ENCODE measurements around the gene ITPR3.
"Not testable (repeated sequence)": the region's sequence is repeated elsewhere in the genome, so short reads cannot be mapped to it uniquely, and the experiment has no call there.

Gene ITPR3

DNA sequence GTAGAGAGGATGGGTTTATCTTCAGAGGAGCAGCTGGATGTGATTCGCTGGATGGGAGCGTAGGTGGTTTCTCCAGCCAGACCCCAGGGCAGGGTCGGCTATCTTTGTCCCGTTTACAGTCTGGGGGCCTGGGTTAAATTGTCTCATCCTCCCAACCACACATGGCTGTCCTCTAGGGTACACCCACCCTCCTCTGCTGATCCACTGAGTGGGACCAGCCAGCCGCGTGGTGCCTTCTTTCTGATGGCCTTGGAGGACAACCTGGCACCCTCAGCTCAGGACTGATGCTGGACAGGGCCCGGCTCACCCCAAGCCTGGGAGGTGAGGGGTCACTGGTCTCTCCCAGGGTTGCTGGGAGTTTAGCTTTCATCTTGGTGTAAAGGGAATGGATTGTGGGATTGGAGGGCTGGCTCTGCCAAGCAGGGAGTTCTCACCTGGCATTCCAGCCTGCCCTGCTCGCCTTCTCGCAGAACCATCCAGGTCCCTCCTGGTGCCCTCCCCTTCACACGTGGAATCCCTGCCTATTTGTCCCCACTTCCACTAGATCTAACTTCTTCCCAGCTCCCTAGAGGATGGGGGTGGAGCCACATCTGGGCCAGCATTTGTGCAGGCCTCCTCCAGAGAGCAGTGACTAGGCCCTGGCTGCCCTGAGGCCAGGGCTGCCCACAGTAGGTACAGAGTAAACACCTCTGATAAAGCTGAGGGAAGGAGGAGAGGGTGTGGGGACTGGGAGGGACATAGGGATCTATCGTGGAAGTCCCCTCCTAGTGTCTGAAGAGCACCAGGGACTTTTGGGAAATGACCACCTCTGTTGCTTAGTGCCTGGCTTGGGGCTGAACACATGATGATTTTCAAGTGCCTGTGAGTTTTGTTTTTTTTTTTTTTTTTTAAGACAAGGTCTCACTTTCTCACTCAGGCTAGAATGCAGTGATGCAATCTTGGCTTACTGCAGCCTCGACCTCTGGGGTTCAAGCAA lies 1.6 kb downstream of the ITPR3 start:
- Histone ChIP-seq H3K9ac (ENCODE audit: low read depth in 1 of 2, low read length in 2 of 2) (peak overlapping the region; percentile 94 to 99), H3K4me1 (ENCODE audit: control insufficient read depth in 2 of 2, insufficient read depth in 2 of 2, low read length in 2 of 2) (peaks cover 52 to 57% of the 10 kb centered on the region in 2 donors), H3K27ac (ENCODE audit: low read depth in 2 of 2, low read length in 2 of 2) (peak overlapping the region; percentile 97 to 99)

DNA sequence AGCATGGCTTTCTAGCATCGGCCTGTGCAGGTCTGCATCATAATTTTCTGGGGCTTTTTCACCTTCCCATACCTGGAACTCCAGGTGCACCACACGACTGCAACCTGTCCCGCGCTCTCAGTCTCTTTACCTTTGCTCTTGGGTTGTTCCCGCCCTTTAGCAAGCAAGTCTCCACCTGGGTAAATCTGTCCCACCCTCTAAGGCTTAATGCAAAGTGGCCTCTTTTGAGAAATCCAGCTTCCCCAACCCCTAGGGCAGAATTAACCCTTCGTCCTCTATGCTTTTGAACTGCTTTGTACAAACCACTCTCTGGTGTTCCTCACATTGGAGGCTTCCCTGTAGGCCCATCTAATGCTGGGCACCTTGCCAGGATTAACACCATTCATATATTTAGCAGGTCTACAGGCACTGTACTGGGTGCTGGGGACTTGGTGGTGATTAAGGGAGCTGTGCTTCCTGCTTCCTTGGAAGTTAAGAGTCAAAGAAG lies 2.8 kb downstream of the ITPR3 start:
- Histone ChIP-seq H3K4me1 (ENCODE audit: control insufficient read depth in 2 of 2, insufficient read depth in 2 of 2, low read length in 2 of 2) (peaks cover 59 to 67% of the 10 kb centered on the region in 2 donors), H3K9me3 (ENCODE audit: control insufficient read depth in 2 of 2, low read length in 2 of 2) (no peaks in the 10 kb centered on the region), H3K4me3 (ENCODE audit: low read length in 2 of 2) (peak overlapping the region; percentile 37 to 53), H3K36me3 (ENCODE audit: control insufficient read depth in 2 of 2, insufficient read depth in 2 of 2, low read length in 2 of 2) (peaks cover 3 to 5% of the 10 kb centered on the region in 2 donors), H3K27me3 (ENCODE audit: control insufficient read depth in 2 of 2, insufficient read depth in 2 of 2, low read length in 2 of 2) (no peaks in the 10 kb centered on the region), H3K27ac (ENCODE audit: low read depth in 2 of 2, low read length in 2 of 2) (peak overlapping the region; percentile 97 to 99), H3K9ac (ENCODE audit: low read depth in 1 of 2, low read length in 2 of 2) (peak overlapping the region; percentile 34 to 94)

More for the DNA sequence above, 1.6 kb downstream of the ITPR3 start:
- H3K4me3 ChIP-seq (ENCODE audit: low read length in 2 of 2): peak overlapping the region; percentile 81 to 87
- no peaks in the 10 kb centered on the region for H3K27me3 ChIP-seq (ENCODE audit: control insufficient read depth in 2 of 2, insufficient read depth in 2 of 2, low read length in 2 of 2)
- no peaks in the 10 kb centered on the region for H3K9me3 ChIP-seq (ENCODE audit: control insufficient read depth in 2 of 2, low read length in 2 of 2)
- peaks cover 3 to 5% of the 10 kb centered on the region in 2 donors for H3K36me3 ChIP-seq (ENCODE audit: control insufficient read depth in 2 of 2, insufficient read depth in 2 of 2, low read length in 2 of 2)

DNA sequence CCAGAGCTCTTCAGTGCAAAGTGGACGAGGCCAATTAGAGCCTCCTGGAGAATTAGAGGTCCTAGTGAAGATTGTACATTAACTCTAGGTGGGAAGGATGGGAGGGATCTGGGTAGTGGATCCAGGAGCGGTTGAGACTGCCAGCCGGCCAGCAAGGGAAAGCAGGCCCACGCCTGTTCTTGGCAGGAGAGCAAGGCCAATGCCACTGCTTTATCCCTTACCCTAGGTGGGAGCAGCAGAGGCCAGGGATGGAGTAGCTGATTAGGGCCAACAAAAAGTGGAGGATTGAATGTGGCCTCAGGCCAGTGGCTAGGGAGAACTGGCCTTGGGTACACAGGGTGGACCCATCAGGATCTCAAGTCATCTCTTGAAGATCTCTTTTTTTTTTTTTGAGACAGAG lies 3.7 kb downstream of the ITPR3 start:
- Histone ChIP-seq H3K9me3 (ENCODE audit: control insufficient read depth in 2 of 2, low read length in 2 of 2) (no peaks in the 10 kb centered on the region), H3K4me1 (ENCODE audit: control insufficient read depth in 2 of 2, insufficient read depth in 2 of 2, low read length in 2 of 2) (peaks cover 53 to 58% of the 10 kb centered on the region in 2 donors), H3K36me3 (ENCODE audit: control insufficient read depth in 2 of 2, insufficient read depth in 2 of 2, low read length in 2 of 2) (peaks cover 3 to 5% of the 10 kb centered on the region in 2 donors), H3K4me3 (ENCODE audit: low read length in 2 of 2) (peak overlapping the region in 1 of 2 donors; percentile 37), H3K9ac (ENCODE audit: low read depth in 1 of 2, low read length in 2 of 2) (peak overlapping the region; percentile 26 to 64), H3K27me3 (ENCODE audit: control insufficient read depth in 2 of 2, insufficient read depth in 2 of 2, low read length in 2 of 2) (no peaks in the 10 kb centered on the region), H3K27ac (ENCODE audit: low read depth in 2 of 2, low read length in 2 of 2) (peak overlapping the region; percentile 97 to 99)

DNA sequence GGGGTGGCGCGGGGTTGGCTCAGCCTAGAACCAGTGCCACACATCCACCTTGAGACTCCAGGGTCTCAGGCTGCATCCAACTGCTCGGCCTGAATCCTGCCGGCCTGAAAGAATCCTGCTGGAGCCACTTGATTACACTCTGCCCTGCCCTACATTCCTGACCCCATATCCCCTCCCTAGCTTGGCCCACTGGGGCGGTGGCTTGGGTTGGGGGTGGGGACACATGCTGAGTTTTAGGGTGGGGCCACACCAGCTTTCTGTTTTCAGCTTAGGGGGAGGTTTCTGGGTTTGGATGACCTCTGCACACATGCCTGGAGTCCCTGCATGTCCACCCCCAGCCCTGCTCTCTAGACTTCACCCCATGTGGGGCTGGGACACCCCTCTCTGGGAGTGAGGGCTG lies 6.8 kb downstream of the ITPR3 start:
- Histone ChIP-seq H3K9ac (ENCODE audit: low read depth in 1 of 2, low read length in 2 of 2) (peak overlapping the region; percentile 14 to 18), H3K4me1 (ENCODE audit: control insufficient read depth in 2 of 2, insufficient read depth in 2 of 2, low read length in 2 of 2) (peaks cover 46 to 57% of the 10 kb centered on the region in 2 donors), H3K27ac (ENCODE audit: low read depth in 2 of 2, low read length in 2 of 2) (peak overlapping the region; percentile 59 to 68), H3K9me3 (ENCODE audit: control insufficient read depth in 2 of 2, low read length in 2 of 2) (no peaks in the 10 kb centered on the region), H3K36me3 (ENCODE audit: control insufficient read depth in 2 of 2, insufficient read depth in 2 of 2, low read length in 2 of 2) (peaks cover 3 to 8% of the 10 kb centered on the region in 2 donors), H3K4me3 (ENCODE audit: low read length in 2 of 2) (peak overlapping the region; percentile 9 to 20), H3K27me3 (ENCODE audit: control insufficient read depth in 2 of 2, insufficient read depth in 2 of 2, low read length in 2 of 2) (no peaks in the 10 kb centered on the region)

DNA sequence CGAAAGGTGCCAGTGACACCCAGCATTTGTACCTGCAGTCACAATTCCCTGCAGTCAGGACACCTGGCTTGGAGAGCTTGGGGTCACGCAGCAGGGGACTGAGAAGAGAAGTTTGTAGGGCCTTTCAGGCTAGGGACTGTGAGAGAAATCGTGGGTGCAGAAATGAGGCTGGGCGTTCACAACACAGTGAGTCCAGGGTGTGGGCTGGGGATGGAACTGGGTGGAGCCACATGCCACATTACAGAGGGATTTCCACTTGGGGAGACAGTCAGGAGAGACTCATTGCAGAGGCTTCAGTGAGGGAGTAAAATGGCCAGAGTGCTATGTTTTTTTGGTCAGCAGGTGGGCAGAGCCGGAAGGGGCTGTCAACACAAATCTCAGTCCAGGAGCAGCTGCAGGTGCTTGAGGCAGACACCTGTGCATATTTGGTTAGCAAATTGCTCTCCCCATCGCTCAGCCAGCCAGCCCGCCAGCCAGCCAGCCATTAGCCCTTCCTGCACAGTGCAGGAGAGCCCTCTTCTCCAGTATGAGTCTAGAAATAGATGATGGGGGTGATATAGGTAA lies 7.4 kb downstream of the ITPR3 start:
- no peaks in the 10 kb centered on the region for H3K9me3 ChIP-seq (ENCODE audit: control insufficient read depth in 2 of 2, low read length in 2 of 2)
- peaks cover 3 to 8% of the 10 kb centered on the region in 2 donors for H3K36me3 ChIP-seq (ENCODE audit: control insufficient read depth in 2 of 2, insufficient read depth in 2 of 2, low read length in 2 of 2)
- peaks cover 45 to 56% of the 10 kb centered on the region in 2 donors for H3K4me1 ChIP-seq (ENCODE audit: control insufficient read depth in 2 of 2, insufficient read depth in 2 of 2, low read length in 2 of 2)
- peak overlapping the region; percentile 14 to 18 for H3K9ac ChIP-seq (ENCODE audit: low read depth in 1 of 2, low read length in 2 of 2)
- peak overlapping the region in 1 of 2 donors; percentile 15 for H3K4me3 ChIP-seq (ENCODE audit: low read length in 2 of 2)
- peak overlapping the region; percentile 59 to 68 for H3K27ac ChIP-seq (ENCODE audit: low read depth in 2 of 2, low read length in 2 of 2)
- no peaks in the 10 kb centered on the region for H3K27me3 ChIP-seq (ENCODE audit: control insufficient read depth in 2 of 2, insufficient read depth in 2 of 2, low read length in 2 of 2)

DNA sequence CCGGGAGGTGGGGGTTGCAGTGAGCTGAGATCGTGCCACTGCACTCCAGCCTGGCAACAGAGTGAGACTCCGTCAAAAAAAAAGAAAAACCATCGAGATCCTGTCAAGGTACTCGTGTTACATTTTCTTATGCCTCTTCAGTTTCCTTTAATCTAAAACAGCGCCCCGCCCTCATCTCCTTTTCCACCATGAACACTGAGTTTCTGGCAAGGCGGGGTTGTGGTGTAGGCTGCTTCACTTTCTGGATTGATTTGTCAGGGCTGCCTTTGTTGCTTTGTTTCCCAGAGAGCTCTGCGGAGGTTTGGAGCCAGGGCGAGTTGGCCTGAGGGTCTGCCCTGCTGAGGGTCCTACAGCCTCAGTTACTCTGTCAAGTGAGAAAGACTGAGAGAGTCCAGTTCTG lies 8.9 kb downstream of the ITPR3 start:
- peaks cover 3 to 6% of the 10 kb centered on the region in 2 donors for H3K36me3 ChIP-seq (ENCODE audit: control insufficient read depth in 2 of 2, insufficient read depth in 2 of 2, low read length in 2 of 2)
- H3K9me3 ChIP-seq (ENCODE audit: control insufficient read depth in 2 of 2, low read length in 2 of 2): no peaks in the 10 kb centered on the region
- H3K4me1 ChIP-seq (ENCODE audit: control insufficient read depth in 2 of 2, insufficient read depth in 2 of 2, low read length in 2 of 2): peaks cover 42 to 51% of the 10 kb centered on the region in 2 donors
- H3K27ac ChIP-seq (ENCODE audit: low read depth in 2 of 2, low read length in 2 of 2): no peak overlapping the region
- no peak overlapping the region for H3K4me3 ChIP-seq (ENCODE audit: low read length in 2 of 2)
- H3K27me3 ChIP-seq (ENCODE audit: control insufficient read depth in 2 of 2, insufficient read depth in 2 of 2, low read length in 2 of 2): no peaks in the 10 kb centered on the region
- no peak overlapping the region for H3K9ac ChIP-seq (ENCODE audit: low read depth in 1 of 2, low read length in 2 of 2)

DNA sequence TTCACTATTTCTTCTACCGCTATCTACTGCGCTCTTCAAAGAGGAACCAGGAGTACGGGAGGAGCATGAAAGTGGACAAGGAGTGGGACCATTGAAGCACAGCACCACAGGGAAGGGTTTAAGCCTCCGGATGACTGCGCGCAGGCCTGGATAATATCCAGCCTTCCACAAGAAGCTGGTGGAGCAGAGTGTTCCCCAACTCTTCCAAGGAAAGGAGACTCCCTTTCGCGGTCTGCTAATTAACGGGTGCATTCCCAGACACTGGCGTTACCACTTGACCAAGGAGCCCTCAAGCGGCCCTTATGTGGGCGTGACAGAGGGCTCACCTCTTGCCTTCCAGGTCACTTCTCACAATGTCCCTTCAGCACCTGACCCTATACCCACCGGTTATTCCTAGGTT lies 10.4 kb downstream of the ITPR3 start:
- not testable (repeated sequence) for H3K4me3 ChIP-seq (ENCODE audit: low read length in 2 of 2); H3K36me3 ChIP-seq (ENCODE audit: control insufficient read depth in 2 of 2, insufficient read depth in 2 of 2, low read length in 2 of 2); H3K9ac ChIP-seq (ENCODE audit: low read depth in 1 of 2, low read length in 2 of 2); H3K27ac ChIP-seq (ENCODE audit: low read depth in 2 of 2, low read length in 2 of 2); H3K27me3 ChIP-seq (ENCODE audit: control insufficient read depth in 2 of 2, insufficient read depth in 2 of 2, low read length in 2 of 2); H3K9me3 ChIP-seq (ENCODE audit: control insufficient read depth in 2 of 2, low read length in 2 of 2)
- H3K4me1 ChIP-seq (ENCODE audit: control insufficient read depth in 2 of 2, insufficient read depth in 2 of 2, low read length in 2 of 2): peaks cover 38 to 46% of the 10 kb centered on the region in 2 donors

DNA sequence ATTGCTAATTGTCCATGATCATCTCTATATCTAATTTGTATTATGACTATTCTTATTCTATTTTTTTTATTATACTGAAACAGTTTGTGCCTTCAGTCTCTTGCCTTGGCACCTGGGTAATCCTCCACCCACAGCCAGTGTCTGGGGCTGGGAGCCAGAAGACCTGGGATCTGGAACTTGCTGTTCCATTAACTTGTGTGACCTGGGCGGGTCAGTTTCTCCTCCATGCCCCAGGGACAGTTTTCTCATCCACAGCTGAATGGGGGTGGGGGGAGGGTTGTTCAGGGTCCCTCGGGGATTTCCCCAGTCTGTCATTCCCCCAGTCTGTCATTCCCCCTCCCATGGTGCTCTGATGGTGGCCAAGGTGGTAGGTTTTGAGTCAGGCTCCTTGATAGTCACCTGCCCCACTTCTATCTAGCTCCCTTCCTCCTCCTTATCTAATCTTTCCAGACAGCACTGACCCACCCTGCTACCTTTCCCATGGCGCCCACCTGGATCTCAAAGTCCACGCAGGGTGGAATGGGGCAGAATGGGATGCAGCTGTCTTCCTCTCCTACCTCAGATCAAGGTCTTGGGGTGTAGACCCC lies 10.9 kb downstream of the ITPR3 start:
- peaks cover 38 to 46% of the 10 kb centered on the region in 2 donors for H3K4me1 ChIP-seq (ENCODE audit: control insufficient read depth in 2 of 2, insufficient read depth in 2 of 2, low read length in 2 of 2)

DNA sequence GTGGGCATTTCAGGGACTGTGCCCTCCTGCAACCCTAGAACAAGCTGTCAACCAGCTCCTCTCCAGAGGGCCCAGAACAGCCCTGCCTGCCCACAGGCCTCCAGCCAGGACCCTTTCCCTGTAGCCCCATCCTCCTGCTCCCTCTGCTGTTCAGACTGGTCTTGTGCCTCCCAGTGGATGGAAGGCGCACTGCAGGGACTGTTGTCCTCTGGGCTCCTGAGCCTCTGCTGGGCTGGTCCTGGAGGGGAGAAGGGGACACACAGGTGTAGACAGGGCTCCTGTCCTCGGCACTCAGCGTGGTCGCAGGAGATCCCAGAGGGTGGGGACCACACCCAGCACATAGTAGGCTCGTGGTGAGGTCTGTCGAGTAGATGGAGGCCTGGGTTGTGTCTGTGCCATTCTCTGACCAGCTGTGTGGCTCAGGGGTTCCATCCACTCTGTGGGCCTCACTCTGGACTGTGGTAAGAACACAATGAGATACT lies 11.5 kb downstream of the ITPR3 start:
- no peaks in the 10 kb centered on the region for H3K27me3 ChIP-seq (ENCODE audit: control insufficient read depth in 2 of 2, insufficient read depth in 2 of 2, low read length in 2 of 2)
- H3K9ac ChIP-seq (ENCODE audit: low read depth in 1 of 2, low read length in 2 of 2): peak overlapping the region; percentile 24 to 55
- H3K4me3 ChIP-seq (ENCODE audit: low read length in 2 of 2): peak overlapping the region in 1 of 2 donors; percentile 38
- H3K9me3 ChIP-seq (ENCODE audit: control insufficient read depth in 2 of 2, low read length in 2 of 2): no peaks in the 10 kb centered on the region
- peak overlapping the region; percentile 74 to 76 for H3K27ac ChIP-seq (ENCODE audit: low read depth in 2 of 2, low read length in 2 of 2)
- H3K36me3 ChIP-seq (ENCODE audit: control insufficient read depth in 2 of 2, insufficient read depth in 2 of 2, low read length in 2 of 2): peaks cover 0 to 8% of the 10 kb centered on the region in 2 donors
- H3K4me1 ChIP-seq (ENCODE audit: control insufficient read depth in 2 of 2, insufficient read depth in 2 of 2, low read length in 2 of 2): peaks cover 35 to 41% of the 10 kb centered on the region in 2 donors

More for the DNA sequence above, 10.9 kb downstream of the ITPR3 start:
- Histone ChIP-seq H3K36me3 (ENCODE audit: control insufficient read depth in 2 of 2, insufficient read depth in 2 of 2, low read length in 2 of 2) (peaks cover 0 to 7% of the 10 kb centered on the region in 2 donors), H3K4me3 (ENCODE audit: low read length in 2 of 2) (no peak overlapping the region), H3K27me3 (ENCODE audit: control insufficient read depth in 2 of 2, insufficient read depth in 2 of 2, low read length in 2 of 2) (no peaks in the 10 kb centered on the region), H3K9ac (ENCODE audit: low read depth in 1 of 2, low read length in 2 of 2) (no peak overlapping the region), H3K9me3 (ENCODE audit: control insufficient read depth in 2 of 2, low read length in 2 of 2) (no peaks in the 10 kb centered on the region), H3K27ac (ENCODE audit: low read depth in 2 of 2, low read length in 2 of 2) (peak overlapping the region; percentile 9 to 76)

All from mucosa of rectum (tissue), 2 donors.